Small intestine (tissue), 7 donors: ENCODE results near the gene ELOA. TPM values are rescaled to one million over a fixed set of nuclear protein-coding genes. Genes with fewer than 3 reads are reported as not detected.

Experiments used
- DNase-seq, 2 donors: peaks; one replicate each; pipeline versions ENCODE4 v3.0.0 to v3.0.0-alpha.2; 2013
- FAIRE-seq: peaks from 2 replicates; lab custom pipeline; 2012; peaks lifted over from hg19 to GRCh38; lab: Jason Lieb, UNC
- H3K27ac ChIP-seq, 3 donors: one replicate each; pipeline ENCODE4 v1.5.1; 2013; ENCODE audit warnings: low read length in 2 of 3, mild to moderate bottlenecking in 2 of 3, control low read depth in 1 of 3, inconsistent platforms in 1 of 3, low read depth in 1 of 3, moderate library complexity in 1 of 3
- H3K27me3 ChIP-seq, 3 donors: one replicate each; pipeline ENCODE4 v1.6.1; 2013; ENCODE audit warnings: low read length in 3 of 3, inconsistent platforms in 1 of 3; ENCODE audit not compliant: control insufficient read depth in 3 of 3, insufficient read depth in 3 of 3
- H3K36me3 ChIP-seq, 3 donors: one replicate each; pipeline ENCODE4 v1.6.1; 2013; ENCODE audit warnings: low read length in 3 of 3, inconsistent platforms in 1 of 3, low read depth in 1 of 3, mild to moderate bottlenecking in 1 of 3, moderate library complexity in 1 of 3; ENCODE audit not compliant: control insufficient read depth in 3 of 3, insufficient read depth in 2 of 3
- H3K4me1 ChIP-seq, 3 donors: one replicate each; pipeline ENCODE4 v1.6.1; 2013; ENCODE audit warnings: low read length in 2 of 3, inconsistent platforms in 1 of 3, low read depth in 1 of 3, mild to moderate bottlenecking in 1 of 3, moderate library complexity in 1 of 3; ENCODE audit not compliant: control insufficient read depth in 3 of 3, insufficient read depth in 2 of 3
- H3K4me3 ChIP-seq, 3 donors: one replicate each; pipeline ENCODE4 v1.5.1; 2013; ENCODE audit warnings: low read length in 3 of 3, control low read depth in 1 of 3, inconsistent platforms in 1 of 3, low read depth in 1 of 3, mild to moderate bottlenecking in 1 of 3, moderate library complexity in 1 of 3
- H3K9me3 ChIP-seq, 2 donors: one replicate each; pipeline ENCODE4 v1.6.1; 2013; ENCODE audit warnings: low read depth in 1 of 2, low read length in 1 of 2; ENCODE audit not compliant: control insufficient read depth in 2 of 2, insufficient read depth in 1 of 2
- WGBS, 3 donors: extraction: QIAGEN DNeasy Blood & Tissue Kit; methylation state at CpG; one replicate each; pipeline ENCODE4 v1.1.7; 2013; 5-methylcytosine and 5-hydroxymethylcytosine counted together
- polyA plus RNA-seq, 4 donors: library from polyadenylated mRNA; stranded (reverse) in 3 of 4; unstranded in 1 of 4; fragments of 200-250 nt in 3 of 4; fragments of 120-200 nt in 1 of 4; gene quantifications; one replicate each; pipeline versions ENCODE4 v1.2.1 to v1.2.3, GENCODE V29; 2013
- donor health status: healthy with polysubstance abuse.
- donor health status: control.
- donor health status: control.
- donor health status: Bipolar disorder and iron deficiency.
- donor health status: healthy.

ELOA gene
- polyA plus RNA-seq, 4 donors, result 8.4 to 25.2 (median 11.7) TPM

- no peaks in the 10 kb centered on the region for H3K4me1 ChIP-seq
- H3K27me3 ChIP-seq, result no peaks in the 10 kb centered on the region
- FAIRE-seq (no peak), DNase-seq (no peak)
- no peaks in the 10 kb centered on the region for H3K9me3 ChIP-seq
- H3K27ac ChIP-seq, result no peak overlapping the region
- peaks cover 21 to 61% (median 24%) of the 10 kb centered on the region in 3 donors for H3K36me3 ChIP-seq
- 86 to 90% (median 88%) methylated on average over 7 of the region's 7 CpGs for WGBS, 3 donors
- no peak overlapping the region for H3K4me3 ChIP-seq
Measured at GRCh38 chr1:23763041-23763577, 19.8 kb downstream of the ELOA start.

- Histone ChIP-seq H3K4me3 (no peak overlapping the region), H3K4me1 (peaks cover 0 to 3% (median 0%) of the 10 kb centered on the region in 3 donors), H3K36me3 (peaks cover 0 to 46% (median 2%) of the 10 kb centered on the region in 3 donors), H3K27me3 (no peaks in the 10 kb centered on the region), H3K27ac (no peak overlapping the region), H3K9me3 (no peaks in the 10 kb centered on the region)
- DNase-seq, result no peak
- FAIRE-seq, result no peak
- WGBS, 3 donors, result 80 to 84% (median 82%) methylated on average over 5 of the region's 5 CpGs
Measured at GRCh38 chr1:23768733-23769132, 25.5 kb downstream of the ELOA start.

GRCh38 chr1:23772049-23772853 lies 29.0 kb downstream of the ELOA start:
- Histone ChIP-seq H3K4me1 (peaks cover 0 to 20% (median 1%) of the 10 kb centered on the region in 3 donors), H3K4me3 (no peak overlapping the region)
- 17 to 22% (median 19%) methylated on average over 14 of the region's 14 CpGs for WGBS, 3 donors

GRCh38 chr1:23772854-23773242 lies 29.6 kb downstream of the ELOA start:
- WGBS, 3 donors, result 84 to 90% (median 86%) methylated on average over 10 of the region's 10 CpGs
- Histone ChIP-seq H3K4me1 (peaks cover 0 to 21% (median 2%) of the 10 kb centered on the region in 3 donors), H3K27me3 (no peaks in the 10 kb centered on the region), H3K36me3 (peaks cover 0 to 21% (median 2%) of the 10 kb centered on the region in 3 donors), H3K9me3 (no peaks in the 10 kb centered on the region), H3K27ac (no peak overlapping the region), H3K4me3 (no peak overlapping the region)
- FAIRE-seq (no peak), DNase-seq (no peak)

More at GRCh38 chr1:23772049-23772853, 29.0 kb downstream of the ELOA start:
- H3K27me3 ChIP-seq, result no peaks in the 10 kb centered on the region
- H3K36me3 ChIP-seq, result peaks cover 0 to 25% (median 2%) of the 10 kb centered on the region in 3 donors
- H3K9me3 ChIP-seq, result no peaks in the 10 kb centered on the region
- DNase-seq (peak; percentile 83 to 88), FAIRE-seq (no peak)
- no peak overlapping the region for H3K27ac ChIP-seq

GRCh38 chr1:23774174-23774880 lies 31.1 kb downstream of the ELOA start:
- Histone ChIP-seq H3K27me3 (no peaks in the 10 kb centered on the region), H3K27ac (peak overlapping the region in 1 of 3 donors; percentile 45), H3K9me3 (no peaks in the 10 kb centered on the region), H3K4me1 (peaks cover 2 to 26% (median 3%) of the 10 kb centered on the region in 3 donors), H3K4me3 (no peak overlapping the region), H3K36me3 (peaks cover 0 to 13% (median 0%) of the 10 kb centered on the region in 3 donors)
- DNase-seq (peak in 1 of 2 donors; percentile 49), FAIRE-seq (no peak)
- WGBS, 3 donors, result 70 to 76% (median 73%) methylated on average over 6 of the region's 6 CpGs

- Histone ChIP-seq H3K9me3 (no peaks in the 10 kb centered on the region), H3K36me3 (peaks cover 0 to 13% (median 0%) of the 10 kb centered on the region in 3 donors), H3K27me3 (no peaks in the 10 kb centered on the region), H3K4me1 (peaks cover 2 to 34% (median 8%) of the 10 kb centered on the region in 3 donors), H3K4me3 (no peak overlapping the region), H3K27ac (no peak overlapping the region)
- WGBS, 3 donors, result 69 to 78% (median 78%) methylated on average over 2 of the region's 2 CpGs
- FAIRE-seq (no peak), DNase-seq (no peak)
Measured at GRCh38 chr1:23776217-23776616, 32.9 kb downstream of the ELOA start.

- no peak for FAIRE-seq
- peaks cover 0 to 18% (median 2%) of the 10 kb centered on the region in 3 donors for H3K36me3 ChIP-seq
- H3K27me3 ChIP-seq, result no peaks in the 10 kb centered on the region
- DNase-seq, result peak; percentile 91 to 95
- WGBS, 3 donors, result 0 to 1% (median 1%) methylated on average over 55 to 89 of the region's 91 CpGs
- peak within 1 kb of the TSS; percentile 88 to 92 (median 90) for H3K4me3 ChIP-seq
- no peaks in the 10 kb centered on the region for H3K9me3 ChIP-seq
- peaks cover 2 to 34% (median 8%) of the 10 kb centered on the region in 3 donors for H3K4me1 ChIP-seq
- H3K27ac ChIP-seq, result peak within 1 kb of the TSS; percentile 94 to 100 (median 96)
Measured at GRCh38 chr1:23777979-23778814, 34.9 kb downstream of the ELOA start, which contains the start of gene PITHD1. PITHD1 (plus strand) TSS chr1:23778418; CDS start chr1:23778516, 98 bp downstream.
